ENCODE results near the gene HOXD9. TPM values are rescaled to one million over a fixed set of nuclear protein-coding genes. Genes with fewer than 3 reads are reported as not detected.
A peak's percentile ranks its signal among the peaks of the same experiment; 100 is the strongest.

HOXD9 gene
- total RNA-seq, 1 donor from 2014 or later, result 12.5 TPM

DNA sequence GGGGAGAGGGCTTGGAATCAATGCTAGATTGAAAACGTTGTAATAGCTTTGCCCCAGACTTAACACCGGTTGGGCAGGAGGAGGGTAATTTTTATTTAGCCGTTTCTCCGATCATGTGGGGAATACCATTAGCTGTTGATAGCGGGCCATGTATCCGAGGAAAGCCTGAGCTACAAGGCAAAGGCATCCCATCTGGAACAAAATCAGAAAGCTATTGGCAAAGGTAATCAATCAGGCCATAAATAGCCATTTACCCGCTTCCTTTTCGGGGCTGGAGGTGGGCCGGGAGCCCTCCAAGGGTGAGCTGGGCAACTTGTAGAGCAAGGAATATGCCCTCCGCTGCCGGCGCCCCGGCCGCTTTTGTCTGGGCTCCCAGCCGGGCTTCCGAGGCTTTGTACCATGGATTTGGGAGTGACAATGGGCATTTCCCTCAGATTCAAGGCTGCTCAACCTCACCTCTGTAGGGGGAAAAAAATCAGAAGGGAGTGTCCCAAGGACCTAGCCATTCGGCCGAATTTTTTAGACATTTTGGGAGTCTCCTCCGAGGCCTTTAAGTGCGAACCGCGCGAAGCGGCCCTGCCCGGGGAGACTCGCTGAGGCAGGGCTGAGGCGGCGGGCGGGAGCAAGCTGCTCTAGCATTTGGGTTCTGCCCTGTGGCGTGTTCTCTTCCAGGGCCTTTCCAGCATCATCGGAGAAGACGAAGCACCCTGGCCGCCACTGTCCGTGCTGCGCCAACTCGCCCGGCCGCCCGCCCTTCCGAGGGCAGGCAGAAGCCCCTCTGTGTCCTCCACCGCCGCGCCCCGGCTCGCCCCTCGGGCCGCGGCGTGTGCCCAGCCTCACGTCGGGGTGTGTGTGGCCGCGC, 1.1 kb upstream of the HOXD9 start:
- Histone ChIP-seq H3K9me3 (no peaks in the 10 kb centered on the region), H3K27me3 (no peaks in the 10 kb centered on the region), H3K4me3 (peak overlapping the region; percentile 33 to 47), H3K4me1 (peaks cover 14% of the 10 kb centered on the region), H3K27ac (peak overlapping the region; percentile 77), H3K36me3 (peaks cover 0 to 7% of the 10 kb centered on the region in 2 donors)
- intact Hi-C loops (cut with DNase I), result loop anchor here (5.0 to 10.0 kb wide), 2 partner anchors 696 to 1023 kb away; no protein-coding TSS in a partner anchor
- no peak for TF ChIP-seq POLR2A (IDR thresholded peaks at IDR 0.05)
- no peak for TF ChIP-seq POLR2AphosphoS5 (IDR thresholded peaks at IDR 0.05; ENCODE audit: insufficient read depth in 1 of 2, low read depth in 1 of 2)
- TF ChIP-seq, protein P1, sequence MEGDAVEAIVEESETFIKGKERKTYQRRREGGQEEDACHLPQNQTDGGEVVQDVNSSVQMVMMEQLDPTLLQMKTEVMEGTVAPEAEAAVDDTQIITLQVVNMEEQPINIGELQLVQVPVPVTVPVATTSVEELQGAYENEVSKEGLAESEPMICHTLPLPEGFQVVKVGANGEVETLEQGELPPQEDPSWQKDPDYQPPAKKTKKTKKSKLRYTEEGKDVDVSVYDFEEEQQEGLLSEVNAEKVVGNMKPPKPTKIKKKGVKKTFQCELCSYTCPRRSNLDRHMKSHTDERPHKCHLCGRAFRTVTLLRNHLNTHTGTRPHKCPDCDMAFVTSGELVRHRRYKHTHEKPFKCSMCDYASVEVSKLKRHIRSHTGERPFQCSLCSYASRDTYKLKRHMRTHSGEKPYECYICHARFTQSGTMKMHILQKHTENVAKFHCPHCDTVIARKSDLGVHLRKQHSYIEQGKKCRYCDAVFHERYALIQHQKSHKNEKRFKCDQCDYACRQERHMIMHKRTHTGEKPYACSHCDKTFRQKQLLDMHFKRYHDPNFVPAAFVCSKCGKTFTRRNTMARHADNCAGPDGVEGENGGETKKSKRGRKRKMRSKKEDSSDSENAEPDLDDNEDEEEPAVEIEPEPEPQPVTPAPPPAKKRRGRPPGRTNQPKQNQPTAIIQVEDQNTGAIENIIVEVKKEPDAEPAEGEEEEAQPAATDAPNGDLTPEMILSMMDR (IDR thresholded peaks at IDR 0.05), result no peak
- DNase-seq (ENCODE audit: extremely low spot score in 2 of 2), result no peak

- no peaks in the 10 kb centered on the region for H3K27me3 ChIP-seq
- DNase-seq (ENCODE audit: extremely low spot score in 2 of 2), result no peak
- TF ChIP-seq POLR2A (IDR thresholded peaks at IDR 0.05), result no peak
- TF ChIP-seq POLR2AphosphoS5 (IDR thresholded peaks at IDR 0.05; ENCODE audit: insufficient read depth in 1 of 2, low read depth in 1 of 2), result peak in 1 of 2 donors; percentile 50
- TF ChIP-seq, protein P1 (IDR thresholded peaks at IDR 0.05), result no peak
- peaks cover 0 to 6% of the 10 kb centered on the region in 2 donors for H3K36me3 ChIP-seq
- intact Hi-C loops (cut with DNase I), result loop anchor here (5.0 to 10.0 kb wide), 2 partner anchors 695 to 1023 kb away; no protein-coding TSS in a partner anchor
- H3K4me3 ChIP-seq, result peak overlapping the region; percentile 33 to 47
- no peaks in the 10 kb centered on the region for H3K9me3 ChIP-seq
- peak overlapping the region; percentile 77 for H3K27ac ChIP-seq
- H3K4me1 ChIP-seq, result peaks cover 12% of the 10 kb centered on the region
Observed at GRCh38 chr2:176122052-176122682, 352 bp upstream of the HOXD9 start.

DNA sequence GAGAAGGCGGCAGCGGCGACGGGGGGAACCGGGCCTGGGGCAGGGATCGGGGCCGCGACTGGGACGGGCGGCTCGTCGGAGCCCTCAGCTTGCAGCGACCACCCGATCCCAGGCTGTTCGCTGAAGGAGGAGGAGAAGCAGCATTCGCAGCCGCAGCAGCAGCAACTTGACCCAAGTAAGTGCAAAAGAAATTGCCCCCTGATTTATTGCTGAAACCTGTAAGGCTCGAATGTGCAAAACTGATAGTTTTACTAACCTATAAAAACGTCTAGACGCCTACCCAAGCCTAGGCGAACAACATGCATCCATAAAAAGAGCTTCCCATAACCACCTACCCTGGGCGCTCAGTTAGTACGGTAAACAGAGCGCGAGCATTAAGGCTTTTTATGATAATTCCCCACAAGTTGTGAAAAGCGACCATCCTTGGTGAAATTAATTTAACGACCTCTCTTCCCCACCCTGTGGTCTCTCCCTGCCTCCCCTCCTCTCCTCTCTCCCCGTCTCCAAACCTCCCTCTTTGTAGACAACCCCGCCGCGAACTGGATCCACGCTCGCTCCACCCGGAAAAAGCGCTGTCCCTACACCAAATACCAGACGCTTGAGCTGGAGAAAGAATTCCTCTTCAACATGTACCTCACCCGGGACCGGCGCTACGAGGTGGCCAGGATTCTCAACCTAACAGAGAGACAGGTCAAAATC, 1.0 kb downstream of the HOXD9 start:
- Histone ChIP-seq H3K4me3 (peak overlapping the region; percentile 33 to 47), H3K27me3 (no peaks in the 10 kb centered on the region), H3K36me3 (no peaks in the 10 kb centered on the region), H3K27ac (peak overlapping the region; percentile 77), H3K4me1 (no peaks in the 10 kb centered on the region), H3K9me3 (no peaks in the 10 kb centered on the region)
- intact Hi-C loops (cut with DNase I), result loop anchor here (5.0 to 10.0 kb wide), 2 partner anchors 694 to 1021 kb away; no protein-coding TSS in a partner anchor
- TF ChIP-seq, protein P1 (IDR thresholded peaks at IDR 0.05), result no peak
- no peak for TF ChIP-seq POLR2A (IDR thresholded peaks at IDR 0.05)
- TF ChIP-seq POLR2AphosphoS5 (IDR thresholded peaks at IDR 0.05; ENCODE audit: insufficient read depth in 1 of 2, low read depth in 1 of 2), result no peak
- no peak for DNase-seq (ENCODE audit: extremely low spot score in 2 of 2)

GRCh38 chr2:176124110-176124946, 1.8 kb downstream of the HOXD9 start:
- no peaks in the 10 kb centered on the region for H3K36me3 ChIP-seq
- DNase-seq (ENCODE audit: extremely low spot score in 2 of 2), result no peak
- H3K4me3 ChIP-seq, result peak overlapping the region; percentile 33 to 47
- TF ChIP-seq POLR2A (IDR thresholded peaks at IDR 0.05) (no peak), POLR2AphosphoS5 (IDR thresholded peaks at IDR 0.05; ENCODE audit: insufficient read depth in 1 of 2, low read depth in 1 of 2) (no peak)
- TF ChIP-seq, protein P1 (IDR thresholded peaks at IDR 0.05), result no peak
- H3K4me1 ChIP-seq, result peaks cover 7% of the 10 kb centered on the region
- intact Hi-C loops (cut with DNase I), result loop anchor here (5.0 to 10.0 kb wide), 2 partner anchors 693 to 1020 kb away; no protein-coding TSS in a partner anchor
- no peaks in the 10 kb centered on the region for H3K9me3 ChIP-seq
- no peaks in the 10 kb centered on the region for H3K27me3 ChIP-seq
- H3K27ac ChIP-seq, result peak overlapping the region; percentile 77
